ENCODE measurements around the gene BRINP3. TPM values are rescaled to one million over a fixed set of nuclear protein-coding genes. Genes with fewer than 3 reads are reported as not detected.

BRINP3 gene
- total RNA-seq, 1 donor from 2014 or later: not detected

DNA sequence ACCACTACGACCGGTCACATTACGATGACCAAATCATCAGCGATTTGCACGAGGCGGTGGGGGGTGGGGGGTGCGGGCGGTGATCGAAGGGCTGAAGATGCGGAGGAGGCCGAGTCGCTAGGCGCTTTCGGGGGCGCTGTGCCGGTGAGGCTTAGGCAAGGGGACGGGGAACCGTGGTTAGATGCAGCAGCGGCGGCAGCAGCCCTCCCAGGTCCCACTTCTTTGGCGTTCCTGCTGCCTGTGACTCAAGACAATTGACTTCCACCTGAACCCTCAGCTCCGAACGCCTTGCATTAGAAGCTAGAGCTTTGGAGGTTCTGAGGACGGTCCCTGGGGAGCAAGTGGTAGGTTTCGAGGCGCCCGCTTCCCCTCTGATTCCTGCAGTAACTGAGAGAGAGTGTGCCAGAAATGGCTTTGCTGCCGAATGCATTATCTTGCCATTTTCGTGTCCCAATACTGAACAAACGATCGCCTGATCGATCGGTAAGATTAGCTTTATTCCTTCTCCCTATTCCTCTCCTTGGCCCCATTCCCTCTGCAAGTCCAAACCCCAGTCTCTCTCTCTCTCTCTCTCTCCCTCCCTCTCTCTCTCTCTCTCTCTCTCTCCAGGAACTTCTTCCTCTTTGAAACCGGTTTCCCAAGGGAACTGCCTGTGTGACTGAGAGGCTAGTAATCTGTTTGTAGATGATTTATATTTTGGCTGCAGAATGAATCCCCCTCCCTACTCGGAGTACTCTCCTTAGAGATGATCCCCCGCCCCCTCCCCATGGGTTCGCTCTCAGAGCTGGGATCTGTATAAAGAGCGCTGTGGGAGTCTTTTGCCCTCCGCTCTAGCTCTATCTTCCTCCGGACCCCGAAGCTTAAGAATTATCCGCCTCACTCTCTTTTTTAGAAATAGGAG is 735 bp upstream of the BRINP3 start:
- POLR2A ChIA-PET: no interaction called here
- H3K27me3 Mint-ChIP-seq: peaks cover 18% of the 10 kb centered on the region
- no peak overlapping the region for H3K27ac Mint-ChIP-seq
- TF ChIP-seq, protein P1, sequence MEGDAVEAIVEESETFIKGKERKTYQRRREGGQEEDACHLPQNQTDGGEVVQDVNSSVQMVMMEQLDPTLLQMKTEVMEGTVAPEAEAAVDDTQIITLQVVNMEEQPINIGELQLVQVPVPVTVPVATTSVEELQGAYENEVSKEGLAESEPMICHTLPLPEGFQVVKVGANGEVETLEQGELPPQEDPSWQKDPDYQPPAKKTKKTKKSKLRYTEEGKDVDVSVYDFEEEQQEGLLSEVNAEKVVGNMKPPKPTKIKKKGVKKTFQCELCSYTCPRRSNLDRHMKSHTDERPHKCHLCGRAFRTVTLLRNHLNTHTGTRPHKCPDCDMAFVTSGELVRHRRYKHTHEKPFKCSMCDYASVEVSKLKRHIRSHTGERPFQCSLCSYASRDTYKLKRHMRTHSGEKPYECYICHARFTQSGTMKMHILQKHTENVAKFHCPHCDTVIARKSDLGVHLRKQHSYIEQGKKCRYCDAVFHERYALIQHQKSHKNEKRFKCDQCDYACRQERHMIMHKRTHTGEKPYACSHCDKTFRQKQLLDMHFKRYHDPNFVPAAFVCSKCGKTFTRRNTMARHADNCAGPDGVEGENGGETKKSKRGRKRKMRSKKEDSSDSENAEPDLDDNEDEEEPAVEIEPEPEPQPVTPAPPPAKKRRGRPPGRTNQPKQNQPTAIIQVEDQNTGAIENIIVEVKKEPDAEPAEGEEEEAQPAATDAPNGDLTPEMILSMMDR (IDR thresholded peaks at IDR 0.05): no peak
- H3K9me3 Mint-ChIP-seq: no peaks in the 10 kb centered on the region
- CTCF ChIA-PET: no interaction called here
- H3K4me3 Mint-ChIP-seq: no peak overlapping the region
- ATAC-seq (ENCODE audit: low read depth): no peak
- intact Hi-C loops (cut with micrococcal nuclease): no loop called here
- peaks cover 10% of the 10 kb centered on the region for H3K4me1 Mint-ChIP-seq
- no peaks in the 10 kb centered on the region for H3K36me3 Mint-ChIP-seq (ENCODE audit: low read depth)
- no peak for DNase-seq

DNA sequence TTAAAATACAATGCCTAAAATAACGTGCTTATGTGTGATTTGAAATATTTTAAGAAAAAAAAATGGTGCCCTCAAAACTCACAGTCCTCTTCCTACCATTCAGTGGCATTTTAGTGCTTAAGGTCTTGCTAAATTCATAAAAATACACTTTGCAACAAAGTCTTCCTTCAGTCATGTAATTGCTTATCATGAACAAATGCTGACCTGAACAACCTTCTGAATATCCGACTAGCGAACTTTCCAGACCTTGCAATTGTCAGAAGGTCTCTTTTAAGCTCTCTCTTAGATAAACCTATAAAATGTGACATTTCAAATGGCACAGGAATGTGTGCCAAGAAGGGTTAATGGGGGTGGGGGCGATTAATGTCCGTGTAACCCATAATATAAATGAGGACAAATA is 858 bp downstream of the BRINP3 start:
- DNase-seq (no peak), ATAC-seq (ENCODE audit: low read depth) (no peak)
- CTCF ChIA-PET: no interaction called here
- Mint-ChIP-seq H3K9me3 (no peaks in the 10 kb centered on the region), H3K4me3 (no peak overlapping the region), H3K36me3 (ENCODE audit: low read depth) (no peaks in the 10 kb centered on the region), H3K27me3 (peaks cover 18% of the 10 kb centered on the region), H3K27ac (no peak overlapping the region), H3K4me1 (peaks cover 10% of the 10 kb centered on the region)
- TF ChIP-seq, protein P1 (IDR thresholded peaks at IDR 0.05): no peak
- POLR2A ChIA-PET: no interaction called here
- intact Hi-C loops (cut with micrococcal nuclease): no loop called here

DNA sequence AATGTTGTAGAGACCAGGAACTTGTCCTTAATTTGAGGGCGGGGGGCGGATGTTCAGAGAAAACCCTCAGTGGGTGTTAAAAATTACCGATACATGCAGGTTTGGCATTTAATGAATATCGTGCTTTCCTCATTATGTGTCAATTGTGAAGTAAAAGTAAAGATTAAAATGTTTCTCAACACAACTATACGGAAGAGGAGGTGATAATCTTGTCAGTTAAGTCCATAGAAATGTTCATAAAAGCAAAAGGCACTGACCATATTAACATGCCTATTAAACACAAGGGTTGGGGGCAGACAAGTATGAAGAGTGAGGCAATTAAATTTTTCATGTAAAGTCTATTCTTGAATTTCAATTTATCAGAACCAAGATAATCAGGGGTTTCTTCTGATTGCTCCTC is 1.3 kb downstream of the BRINP3 start:
- Mint-ChIP-seq H3K27me3 (peaks cover 18% of the 10 kb centered on the region), H3K9me3 (no peaks in the 10 kb centered on the region), H3K4me3 (no peak overlapping the region), H3K27ac (no peak overlapping the region), H3K4me1 (peaks cover 10% of the 10 kb centered on the region), H3K36me3 (ENCODE audit: low read depth) (no peaks in the 10 kb centered on the region)
- DNase-seq (no peak), ATAC-seq (ENCODE audit: low read depth) (no peak)
- ChIA-PET POLR2A (no interaction called here), CTCF (no interaction called here)
- TF ChIP-seq, protein P1 (IDR thresholded peaks at IDR 0.05): no peak
- intact Hi-C loops (cut with micrococcal nuclease): no loop called here

DNA sequence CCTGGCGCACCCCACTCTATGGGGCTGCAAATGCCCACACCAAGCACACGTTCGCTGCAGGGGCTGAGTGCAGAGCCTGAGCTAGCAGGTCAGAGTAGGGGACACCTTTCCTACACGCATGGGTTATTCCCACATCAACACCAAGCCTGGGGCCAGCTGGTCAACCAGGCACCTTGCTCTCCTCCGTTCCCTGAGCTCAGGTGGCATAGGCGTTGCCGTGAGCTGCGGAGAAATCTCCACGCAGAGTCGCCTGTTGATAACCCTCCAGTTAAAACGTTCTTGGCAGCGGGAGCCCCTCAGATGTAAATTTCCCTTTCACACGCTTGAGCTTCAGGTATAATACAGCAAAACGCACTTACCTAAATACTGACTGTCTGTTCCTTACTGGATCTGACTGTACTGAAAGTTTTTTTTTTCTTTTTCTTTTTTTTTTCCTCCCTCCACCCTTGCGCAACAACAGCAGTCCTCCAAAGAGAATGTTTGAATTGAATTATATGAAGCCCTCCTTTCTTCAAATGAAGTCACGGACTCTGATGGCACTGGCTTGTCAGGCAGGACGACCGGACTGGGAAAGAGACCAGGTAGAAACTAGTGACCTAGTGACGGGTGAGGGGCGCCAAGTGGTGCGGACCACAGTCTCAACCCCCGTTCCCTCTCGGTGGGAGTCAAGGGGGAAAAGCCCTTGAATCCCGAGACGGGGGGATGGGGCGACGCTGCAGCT is 2.1 kb downstream of the BRINP3 start:
- TF ChIP-seq, protein P1 (IDR thresholded peaks at IDR 0.05): no peak
- H3K27me3 Mint-ChIP-seq: peaks cover 18% of the 10 kb centered on the region
- no peaks in the 10 kb centered on the region for H3K9me3 Mint-ChIP-seq
- POLR2A ChIA-PET: no interaction called here
- no peak overlapping the region for H3K4me3 Mint-ChIP-seq
- H3K4me1 Mint-ChIP-seq: peaks cover 10% of the 10 kb centered on the region
- DNase-seq (no peak), ATAC-seq (ENCODE audit: low read depth) (no peak)
- intact Hi-C loops (cut with micrococcal nuclease): no loop called here
- CTCF ChIA-PET: no interaction called here
- no peak overlapping the region for H3K27ac Mint-ChIP-seq
- H3K36me3 Mint-ChIP-seq (ENCODE audit: low read depth): no peaks in the 10 kb centered on the region

DNA sequence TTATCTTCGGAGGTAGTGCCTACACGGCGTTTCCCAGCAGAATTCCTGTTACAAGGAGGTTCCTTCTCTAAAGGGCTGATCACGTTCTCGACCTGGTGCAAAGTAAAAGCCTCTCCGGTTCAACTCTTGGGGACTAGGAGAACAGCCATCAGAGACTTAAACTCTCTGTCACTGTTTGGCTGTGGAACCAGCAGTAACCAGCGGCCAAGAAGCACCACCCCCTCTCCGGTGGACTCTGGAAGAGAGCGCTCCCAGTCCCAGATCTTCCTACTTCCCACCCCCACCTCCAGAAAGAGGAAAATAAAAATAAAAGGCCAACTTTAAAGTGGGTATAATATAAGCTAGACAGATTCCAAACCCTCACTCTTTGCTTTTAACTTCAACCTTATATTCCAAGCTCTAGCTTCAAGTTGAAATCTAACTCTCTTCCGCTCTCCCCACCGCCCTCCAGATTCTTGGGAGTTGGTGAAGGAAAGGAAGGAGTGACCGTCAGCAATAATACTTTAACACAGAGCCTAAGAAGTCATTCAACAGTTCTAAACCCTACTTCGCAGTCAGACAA is 2.9 kb downstream of the BRINP3 start:
- Mint-ChIP-seq H3K9me3 (no peaks in the 10 kb centered on the region), H3K27me3 (peaks cover 18% of the 10 kb centered on the region), H3K27ac (no peak overlapping the region), H3K4me1 (peaks cover 10% of the 10 kb centered on the region), H3K4me3 (no peak overlapping the region), H3K36me3 (ENCODE audit: low read depth) (no peaks in the 10 kb centered on the region)
- ChIA-PET POLR2A (no interaction called here), CTCF (no interaction called here)
- TF ChIP-seq, protein P1 (IDR thresholded peaks at IDR 0.05): no peak
- intact Hi-C loops (cut with micrococcal nuclease): no loop called here
- DNase-seq (no peak), ATAC-seq (ENCODE audit: low read depth) (no peak)
